Smooth muscle cell (in vitro differentiated cells): ENCODE data around the gene CAMK2A. TPM values are rescaled to one million over a fixed set of nuclear protein-coding genes. Genes with fewer than 3 reads are reported as not detected.
A peak's percentile ranks its signal among the peaks of the same experiment; 100 is the strongest.

Experiments used
- DNase-seq: peaks from one replicate; lab custom pipeline; 2025; ENCODE audit not compliant: unreplicated experiment; lab: John Stamatoyannopoulos, UW
- H2AFZ ChIP-seq: fragments of 200-600 bp; sonication (generic); 2 replicates; pipeline ENCODE4 v1.6.0; 2016; ENCODE audit warnings: antibody characterized with exemption, low read depth, mild to moderate bottlenecking
- H3F3A ChIP-seq: fragments of 200-600 bp; sonication (generic); 2 replicates; pipeline ENCODE4 v1.6.0; 2017; ENCODE audit warnings: antibody characterized with exemption, low read depth
- H3K27ac ChIP-seq: fragments of 200-600 bp; sonication (generic); 2 replicates; pipeline ENCODE4 v1.5.1; 2016; ENCODE audit warnings: low read depth, mild to moderate bottlenecking
- H3K27me3 ChIP-seq: fragments of 200-600 bp; sonication (generic); 2 replicates; pipeline ENCODE4 v1.6.1; 2016; ENCODE audit warnings: low read depth, mild to moderate bottlenecking
- H3K36me3 ChIP-seq: fragments of 200-600 bp; sonication (generic); 2 replicates; pipeline ENCODE4 v1.5.1; 2016; ENCODE audit warnings: low read depth
- H3K4me1 ChIP-seq: fragments of 200-600 bp; sonication (generic); 2 replicates; pipeline ENCODE4 v1.5.1; 2016; ENCODE audit warnings: low read depth
- H3K4me2 ChIP-seq: fragments of 200-600 bp; sonication (generic); 2 replicates; pipeline ENCODE4 v1.6.0; 2016; ENCODE audit warnings: mild to moderate bottlenecking
- H3K4me3 ChIP-seq: fragments of 200-600 bp; sonication (generic); 2 replicates; pipeline ENCODE4 v1.5.1; 2016; ENCODE audit warnings: mild to moderate bottlenecking
- H3K79me2 ChIP-seq: fragments of 200-600 bp; sonication (generic); 2 replicates; pipeline ENCODE4 v1.6.0; 2016; ENCODE audit warnings: low read depth, mild to moderate bottlenecking
- H3K9ac ChIP-seq: fragments of 200-600 bp; sonication (generic); 2 replicates; pipeline ENCODE4 v1.6.0; 2016; ENCODE audit warnings: low read depth
- H3K9me3 ChIP-seq: fragments of 200-600 bp; sonication (generic); replicated peaks from 2 replicates; pipeline ENCODE4 v1.5.1; 2016; ENCODE audit warnings: low read depth
- H4K20me1 ChIP-seq: fragments of 200-600 bp; sonication (generic); 2 replicates; pipeline ENCODE4 v1.6.0; 2016; ENCODE audit warnings: low read depth
- CTCF ChIP-seq: fragments of 200-600 bp; sonication (generic); IDR thresholded peaks from 2 replicates; pipeline ENCODE4 v1.5.1; 2017; ENCODE audit warnings: borderline replicate concordance, mild to moderate bottlenecking, antibody characterized with exemption; ENCODE audit not compliant: insufficient read depth, poor library complexity, severe bottlenecking
- WGBS: methylation state at CpG from one replicate; pipeline ENCODE4 v1.1.7; 2016; ENCODE audit warnings: low lambda C conversion rate; 5-methylcytosine and 5-hydroxymethylcytosine counted together
- polyA plus RNA-seq: library from polyadenylated mRNA; unstranded; fragments of >200 nt; fragmentation: Nextera tagmentation; extraction: Ambion mirVana; gene quantifications from 2 replicates; pipeline ENCODE4 v1.2.1, GENCODE V29; 2016
- total RNA-seq: library from RNA; depleted of rRNA; stranded (reverse); fragments of >200 nt; gene quantifications from 2 replicates; pipeline ENCODE4 v1.2.3, GENCODE V29; 2014

CAMK2A gene
- total and polyA plus RNA-seq, 2 experiments from 2014 or later, result 0.83 to 1.6 TPM

GRCh38 chr5:150177721-150178120 is 111.9 kb downstream of the CAMK2A start:
- Histone ChIP-seq H3K36me3 (no peaks in the 10 kb centered on the region), H3K9ac (no peak overlapping the region), H2AFZ (no peak overlapping the region), H3K9me3 (no peaks in the 10 kb centered on the region), H3K79me2 (no peaks in the 10 kb centered on the region), H4K20me1 (no peaks in the 10 kb centered on the region), H3K4me3 (no peak overlapping the region), H3K27me3 (no peaks in the 10 kb centered on the region), H3K27ac (no peak overlapping the region), H3F3A (no peaks in the 10 kb centered on the region), H3K4me2 (no peak overlapping the region), H3K4me1 (no peaks in the 10 kb centered on the region)
- no peak for TF ChIP-seq CTCF
- no peak for DNase-seq
- WGBS, result 87% methylated on average over 4 of the region's 4 CpGs

- no peak overlapping the region for H3K9ac ChIP-seq
- H3F3A ChIP-seq, result no peaks in the 10 kb centered on the region
- WGBS, result 79% methylated on average over 8 of the region's 8 CpGs
- H3K79me2 ChIP-seq, result no peaks in the 10 kb centered on the region
- TF ChIP-seq CTCF, result no peak
- H3K9me3 ChIP-seq, result no peaks in the 10 kb centered on the region
- no peaks in the 10 kb centered on the region for H3K27me3 ChIP-seq
- no peak overlapping the region for H3K4me3 ChIP-seq
- H2AFZ ChIP-seq, result no peak overlapping the region
- no peak for DNase-seq
- no peak overlapping the region for H3K27ac ChIP-seq
- H3K4me1 ChIP-seq, result no peaks in the 10 kb centered on the region
- no peaks in the 10 kb centered on the region for H4K20me1 ChIP-seq
- H3K36me3 ChIP-seq, result no peaks in the 10 kb centered on the region
- H3K4me2 ChIP-seq, result no peak overlapping the region
Observed at GRCh38 chr5:150176745-150177477, 112.7 kb downstream of the CAMK2A start.

- H3K4me1 ChIP-seq, result no peaks in the 10 kb centered on the region
- peak; percentile 40 for TF ChIP-seq CTCF
- H3K27ac ChIP-seq, result no peak overlapping the region
- H3K4me3 ChIP-seq, result no peak overlapping the region
- H3K9me3 ChIP-seq, result no peaks in the 10 kb centered on the region
- H3K79me2 ChIP-seq, result no peaks in the 10 kb centered on the region
- WGBS, result 62% methylated on average over 5 of the region's 5 CpGs
- H3F3A ChIP-seq, result no peaks in the 10 kb centered on the region
- H3K4me2 ChIP-seq, result no peak overlapping the region
- H4K20me1 ChIP-seq, result no peaks in the 10 kb centered on the region
- DNase-seq, result no peak
- no peak overlapping the region for H3K9ac ChIP-seq
- H3K36me3 ChIP-seq, result no peaks in the 10 kb centered on the region
- H3K27me3 ChIP-seq, result no peaks in the 10 kb centered on the region
- H2AFZ ChIP-seq, result no peak overlapping the region
Observed at GRCh38 chr5:150175536-150175935, 114.0 kb downstream of the CAMK2A start.

- Histone ChIP-seq H3K4me3 (no peak overlapping the region), H3F3A (no peaks in the 10 kb centered on the region), H3K36me3 (no peaks in the 10 kb centered on the region), H3K79me2 (no peaks in the 10 kb centered on the region), H3K9ac (no peak overlapping the region), H3K4me1 (no peaks in the 10 kb centered on the region), H3K27ac (no peak overlapping the region), H4K20me1 (no peaks in the 10 kb centered on the region), H3K4me2 (no peak overlapping the region), H2AFZ (no peak overlapping the region), H3K27me3 (no peaks in the 10 kb centered on the region), H3K9me3 (no peaks in the 10 kb centered on the region)
- DNase-seq, result no peak
- 85% methylated on average over 1 of the region's 1 CpG for WGBS
- no peak for TF ChIP-seq CTCF
Observed at GRCh38 chr5:150175076-150175475, 114.5 kb downstream of the CAMK2A start.
